Astrocyte (in vitro differentiated cells and primary cell): ENCODE data around the gene TBC1D19. TPM values are rescaled to one million over a fixed set of nuclear protein-coding genes. Genes with fewer than 3 reads are reported as not detected.

Experiments used
- DNase-seq: peaks from one replicate; pipeline ENCODE4 v3.0.0-alpha.2; 2010; ENCODE audit warnings: low read depth
- FAIRE-seq: peaks from 2 replicates; lab custom pipeline; 2011; peaks lifted over from hg19 to GRCh38; lab: Jason Lieb, UNC
- H2AFZ ChIP-seq: 2 replicates; pipeline ENCODE4 v1.6.0; 2012; ENCODE audit warnings: low read depth, low read length, inconsistent platforms
- H3K27ac ChIP-seq: 2 replicates; pipeline ENCODE4 v1.5.1; 2011; ENCODE audit warnings: low read depth, low read length, inconsistent platforms
- H3K27me3 ChIP-seq: 2 replicates; pipeline ENCODE4 v1.6.0; 2011; ENCODE audit warnings: low read length, inconsistent platforms; ENCODE audit not compliant: insufficient read depth
- H3K36me3 ChIP-seq: 2 replicates; pipeline ENCODE4 v1.5.1; 2011; ENCODE audit warnings: low read length, inconsistent platforms; ENCODE audit not compliant: insufficient read depth
- H3K4me1 ChIP-seq: 2 replicates; pipeline ENCODE4 v1.5.1; 2011; ENCODE audit warnings: low read length, inconsistent platforms; ENCODE audit not compliant: insufficient read depth
- H3K4me2 ChIP-seq: 2 replicates; pipeline ENCODE4 v1.6.0; 2012; ENCODE audit warnings: low read length, inconsistent platforms
- H3K4me3 ChIP-seq: 2 replicates; pipeline ENCODE4 v1.5.1; 2011; ENCODE audit warnings: low read depth, mild to moderate bottlenecking, low read length, inconsistent platforms; ENCODE audit not compliant: insufficient read depth
- H3K79me2 ChIP-seq: 2 replicates; pipeline ENCODE4 v1.6.0; 2012; ENCODE audit warnings: mild to moderate bottlenecking, low read length, inconsistent platforms; ENCODE audit not compliant: insufficient read depth
- H3K9ac ChIP-seq: 2 replicates; pipeline ENCODE4 v1.6.0; 2012; ENCODE audit warnings: mild to moderate bottlenecking, low read length, inconsistent platforms
- H3K9me3 ChIP-seq: 2 replicates; pipeline ENCODE4 v1.5.1; 2012; ENCODE audit warnings: low read depth, mild to moderate bottlenecking, low read length, inconsistent platforms; ENCODE audit not compliant: insufficient read depth
- H4K20me1 ChIP-seq: 2 replicates; pipeline ENCODE4 v1.6.0; 2012; ENCODE audit warnings: low read length, inconsistent platforms; ENCODE audit not compliant: insufficient read depth
- H3K27ac Mint-ChIP-seq: one replicate; pipeline ENCODE4 v1.8.0; 2021; ENCODE audit warnings: mild to moderate bottlenecking, mixed read lengths; ENCODE audit not compliant: unreplicated experiment
- H3K27me3 Mint-ChIP-seq: one replicate; pipeline ENCODE4 v1.8.0; 2021; ENCODE audit warnings: low read depth, mixed read lengths; ENCODE audit not compliant: unreplicated experiment
- H3K36me3 Mint-ChIP-seq: one replicate; pipeline ENCODE4 v1.8.0; 2021; ENCODE audit warnings: low read depth, mixed read lengths; ENCODE audit not compliant: unreplicated experiment
- H3K4me1 Mint-ChIP-seq: one replicate; pipeline ENCODE4 v1.8.0; 2021; ENCODE audit warnings: low read depth, mixed read lengths; ENCODE audit not compliant: unreplicated experiment
- H3K4me3 Mint-ChIP-seq: one replicate; pipeline ENCODE4 v1.8.0; 2021; ENCODE audit warnings: mild to moderate bottlenecking, moderate library complexity, mixed read lengths; ENCODE audit not compliant: unreplicated experiment
- H3K9me3 Mint-ChIP-seq: one replicate; pipeline ENCODE4 v1.8.0; 2021; ENCODE audit warnings: mild to moderate bottlenecking, mixed read lengths; ENCODE audit not compliant: unreplicated experiment
- CTCF ChIP-seq: IDR thresholded peaks from 2 replicates; pipeline ENCODE4 v1.5.1; 2011; ENCODE audit warnings: low read depth, mild to moderate bottlenecking, inconsistent platforms, low read length, moderate library complexity; ENCODE audit not compliant: insufficient read depth
- EZH2 ChIP-seq: IDR thresholded peaks from 2 replicates; pipeline ENCODE4 v1.6.1; 2012; ENCODE audit warnings: mild to moderate bottlenecking, low read length, inconsistent platforms; ENCODE audit not compliant: insufficient read depth
- total RNA-seq: library from RNA; stranded (reverse); gene quantifications from 2 replicates; pipeline ENCODE4 v1.2.1, GENCODE V29; 2021

The TBC1D19 gene
- total RNA-seq, 1 donor from 2014 or later = 10.5 TPM

- no peak for FAIRE-seq
- Histone ChIP-seq H4K20me1 (no peaks in the 10 kb centered on the region), H3K27me3 (no peaks in the 10 kb centered on the region), H3K27ac (peak overlapping the region; percentile 31), H3K4me2 (peak overlapping the region; percentile 75), H2AFZ (peak overlapping the region; percentile 13), H3K9me3 (no peaks in the 10 kb centered on the region), H3K36me3 (no peaks in the 10 kb centered on the region), H3K4me1 (peaks cover 14% of the 10 kb centered on the region), H3K79me2 (no peaks in the 10 kb centered on the region), H3K9ac (peak overlapping the region; percentile 16), H3K4me3 (no peak overlapping the region)
- H3K4me1 Mint-ChIP-seq = peaks cover 2% of the 10 kb centered on the region
- peaks cover 1% of the 10 kb centered on the region for H3K9me3 Mint-ChIP-seq
- peaks cover 6% of the 10 kb centered on the region for H3K36me3 Mint-ChIP-seq
- no peak overlapping the region for H3K27ac Mint-ChIP-seq
- TF ChIP-seq EZH2 (no peak), CTCF (peak; percentile 19)
- H3K4me3 Mint-ChIP-seq = no peak overlapping the region
- DNase-seq = peak; percentile 79
- no peaks in the 10 kb centered on the region for H3K27me3 Mint-ChIP-seq
Measured at GRCh38 chr4:26787461-26788340, 203.8 kb downstream of the TBC1D19 start.

GRCh38 chr4:26788341-26788733 lies 204.5 kb downstream of the TBC1D19 start:
- peak overlapping the region; percentile 75 for H3K4me2 ChIP-seq
- no peak for FAIRE-seq
- H3K4me3 ChIP-seq = no peak overlapping the region
- H3K27me3 ChIP-seq = no peaks in the 10 kb centered on the region
- H3K9ac ChIP-seq = no peak overlapping the region
- H4K20me1 ChIP-seq = no peaks in the 10 kb centered on the region
- no peak overlapping the region for H3K27ac Mint-ChIP-seq
- DNase-seq = peak; percentile 10
- H3K4me1 ChIP-seq = peaks cover 14% of the 10 kb centered on the region
- no peaks in the 10 kb centered on the region for H3K27me3 Mint-ChIP-seq
- H2AFZ ChIP-seq = no peak overlapping the region
- no peak overlapping the region for H3K4me3 Mint-ChIP-seq
- H3K9me3 ChIP-seq = no peaks in the 10 kb centered on the region
- H3K9me3 Mint-ChIP-seq = peaks cover 1% of the 10 kb centered on the region
- TF ChIP-seq CTCF = no peak
- no peak for TF ChIP-seq EZH2
- no peaks in the 10 kb centered on the region for H3K79me2 ChIP-seq
- H3K36me3 ChIP-seq = no peaks in the 10 kb centered on the region
- H3K4me1 Mint-ChIP-seq = peaks cover 2% of the 10 kb centered on the region
- H3K36me3 Mint-ChIP-seq = peaks cover 4% of the 10 kb centered on the region
- no peak overlapping the region for H3K27ac ChIP-seq

- no peak overlapping the region for H3K4me2 ChIP-seq
Measured at GRCh38 chr4:26789208-26789607, 205.3 kb downstream of the TBC1D19 start.

More at GRCh38 chr4:26789208-26789607, 205.3 kb downstream of the TBC1D19 start:
- Mint-ChIP-seq H3K4me3 (no peak overlapping the region), H3K9me3 (peaks cover 1% of the 10 kb centered on the region), H3K4me1 (peaks cover 2% of the 10 kb centered on the region), H3K27ac (no peak overlapping the region), H3K36me3 (peaks cover 4% of the 10 kb centered on the region), H3K27me3 (no peaks in the 10 kb centered on the region)
- Histone ChIP-seq H3K36me3 (no peaks in the 10 kb centered on the region), H3K9me3 (no peaks in the 10 kb centered on the region), H3K27me3 (no peaks in the 10 kb centered on the region), H3K4me3 (no peak overlapping the region), H3K4me1 (peaks cover 14% of the 10 kb centered on the region), H3K79me2 (no peaks in the 10 kb centered on the region), H2AFZ (no peak overlapping the region), H4K20me1 (no peaks in the 10 kb centered on the region), H3K9ac (no peak overlapping the region), H3K27ac (no peak overlapping the region)
- DNase-seq = no peak
- no peak for TF ChIP-seq EZH2
- no peak for TF ChIP-seq CTCF
- FAIRE-seq = no peak
